ENCODE measurements around the gene ULK4.

DNA sequence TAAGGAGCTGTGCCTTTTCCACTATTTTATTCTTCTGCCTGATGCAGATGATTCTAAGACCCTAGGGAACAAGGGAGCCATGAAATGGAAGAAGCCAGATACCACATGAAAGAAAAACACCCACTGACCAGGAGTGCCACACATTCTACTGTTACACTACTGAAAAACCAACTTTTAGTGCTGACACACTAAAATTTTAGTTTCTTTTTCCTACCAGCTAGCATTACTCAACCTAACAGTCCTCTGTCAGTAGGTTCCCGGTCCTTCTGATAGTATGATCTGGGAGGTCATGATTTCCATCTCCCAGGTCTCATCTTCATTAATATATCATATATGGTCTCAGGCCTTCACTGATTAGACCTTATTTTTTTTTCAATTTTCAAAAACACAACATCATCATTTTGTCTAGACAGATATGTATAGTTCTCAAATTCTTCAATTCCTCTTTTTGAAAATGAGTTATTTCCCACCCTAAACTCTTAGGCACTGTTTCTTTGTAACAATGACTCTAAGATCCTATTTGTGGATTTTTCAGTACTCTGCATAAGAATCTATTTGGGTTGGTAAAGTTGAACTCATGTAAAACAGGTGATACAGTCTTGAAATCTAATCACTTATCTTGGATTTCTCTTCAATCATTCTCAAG is 440.8 kb downstream of the ULK4 start:
- TF ChIP-seq EZH2 (IDR thresholded peaks at IDR 0.05; ENCODE audit: borderline replicate concordance, low read depth, low read length, severe bottlenecking) = no peak
- TF ChIP-seq, protein P1, sequence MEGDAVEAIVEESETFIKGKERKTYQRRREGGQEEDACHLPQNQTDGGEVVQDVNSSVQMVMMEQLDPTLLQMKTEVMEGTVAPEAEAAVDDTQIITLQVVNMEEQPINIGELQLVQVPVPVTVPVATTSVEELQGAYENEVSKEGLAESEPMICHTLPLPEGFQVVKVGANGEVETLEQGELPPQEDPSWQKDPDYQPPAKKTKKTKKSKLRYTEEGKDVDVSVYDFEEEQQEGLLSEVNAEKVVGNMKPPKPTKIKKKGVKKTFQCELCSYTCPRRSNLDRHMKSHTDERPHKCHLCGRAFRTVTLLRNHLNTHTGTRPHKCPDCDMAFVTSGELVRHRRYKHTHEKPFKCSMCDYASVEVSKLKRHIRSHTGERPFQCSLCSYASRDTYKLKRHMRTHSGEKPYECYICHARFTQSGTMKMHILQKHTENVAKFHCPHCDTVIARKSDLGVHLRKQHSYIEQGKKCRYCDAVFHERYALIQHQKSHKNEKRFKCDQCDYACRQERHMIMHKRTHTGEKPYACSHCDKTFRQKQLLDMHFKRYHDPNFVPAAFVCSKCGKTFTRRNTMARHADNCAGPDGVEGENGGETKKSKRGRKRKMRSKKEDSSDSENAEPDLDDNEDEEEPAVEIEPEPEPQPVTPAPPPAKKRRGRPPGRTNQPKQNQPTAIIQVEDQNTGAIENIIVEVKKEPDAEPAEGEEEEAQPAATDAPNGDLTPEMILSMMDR (IDR thresholded peaks at IDR 0.05; ENCODE audit: borderline replicate concordance, extremely low read depth, low read length, poor library complexity, severe bottlenecking) = no peak

All from DND-41 (cell line).